ENCODE measurements around the gene FRMD4A.
A peak's percentile ranks its signal among the peaks of the same experiment; 100 is the strongest.

Gene FRMD4A

DNA sequence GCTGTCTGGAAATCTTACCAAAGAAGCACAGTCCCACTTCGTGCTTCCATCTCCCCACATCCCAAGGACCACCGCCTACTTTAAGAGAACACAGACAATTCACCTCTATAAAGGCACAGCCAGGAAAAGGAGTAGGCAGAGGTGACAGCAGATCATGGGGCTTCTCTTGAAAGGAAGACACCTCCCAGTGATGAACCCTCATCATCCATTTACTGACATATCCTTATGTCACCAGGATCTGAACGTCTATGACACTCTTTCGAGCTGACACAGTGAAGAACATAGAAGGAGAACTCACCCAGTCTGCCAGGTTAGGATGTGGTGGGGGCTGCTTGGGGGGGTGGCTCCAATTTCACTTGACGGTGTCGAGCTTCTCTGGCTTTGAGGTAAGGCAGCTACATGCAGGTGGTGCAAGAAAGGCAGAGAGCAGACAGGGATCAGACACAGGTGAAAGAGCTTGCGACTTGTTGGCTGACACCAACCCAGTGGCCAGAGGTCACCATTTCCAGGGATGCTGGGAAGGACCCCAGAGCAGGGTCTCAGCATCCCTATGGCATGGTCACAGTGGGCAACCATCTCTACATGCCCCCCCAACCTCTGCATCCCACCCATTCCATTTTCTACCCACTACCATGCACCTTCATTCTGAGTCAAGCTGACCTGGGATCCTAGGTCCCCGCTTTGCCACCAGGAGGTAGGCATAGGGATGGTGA lies 676.5 kb downstream of the FRMD4A start:
- DNase-seq: no peak

DNA sequence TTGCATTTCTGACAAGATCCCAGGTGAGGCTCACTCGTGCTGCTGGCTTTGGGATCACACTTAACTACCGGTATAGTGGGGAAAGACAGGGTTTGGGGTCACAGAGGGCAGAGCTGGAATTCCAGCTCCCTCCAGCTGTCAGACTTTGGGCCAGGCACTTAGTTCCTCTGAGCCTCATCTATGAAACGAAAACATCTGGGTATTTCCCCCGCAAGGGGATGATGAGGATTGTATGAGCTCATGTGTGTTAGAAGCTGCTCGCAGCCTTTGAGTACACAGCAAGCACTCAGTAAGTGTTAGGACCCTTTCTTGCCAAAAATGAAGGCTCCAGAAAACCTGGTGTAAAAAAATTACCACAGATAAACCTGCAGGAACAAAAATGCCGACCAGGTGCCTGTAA lies 677.9 kb downstream of the FRMD4A start:
- DNase-seq: no peak

DNA sequence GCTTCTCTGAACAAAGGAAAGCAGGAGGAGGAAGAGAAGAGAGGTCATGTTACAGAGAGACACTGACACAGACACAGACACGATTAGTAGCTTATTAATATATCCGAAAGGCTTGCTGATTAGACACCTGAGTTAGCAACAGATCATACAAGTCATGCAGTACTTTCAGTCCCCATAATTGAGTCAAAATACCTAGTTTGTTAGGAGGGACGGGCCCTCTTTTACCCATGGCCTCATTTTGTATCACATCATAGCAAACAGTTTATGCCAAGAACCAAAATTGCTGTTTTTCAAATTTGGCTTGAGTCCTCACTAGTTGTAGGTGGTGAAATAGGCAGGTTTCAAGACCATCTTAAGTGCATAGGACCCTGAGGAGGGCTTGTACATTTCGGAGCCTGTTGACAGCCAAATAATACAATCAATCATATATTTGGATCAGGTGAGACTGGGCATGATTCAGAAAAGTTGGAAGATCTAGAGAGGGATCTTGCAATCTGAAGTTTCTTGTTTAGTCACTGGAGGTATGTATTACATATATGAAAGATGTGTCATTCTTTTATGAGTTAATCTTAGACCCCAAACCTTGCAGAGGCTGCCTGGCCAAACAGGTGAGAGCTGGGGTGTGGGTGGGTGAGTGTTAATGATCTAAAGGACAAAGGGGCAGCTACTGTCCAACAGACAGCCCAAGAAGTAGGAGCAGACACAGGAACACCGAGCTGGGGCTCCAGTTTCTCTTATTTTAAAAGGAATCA lies 678.6 kb downstream of the FRMD4A start:
- DNase-seq: no peak

DNA sequence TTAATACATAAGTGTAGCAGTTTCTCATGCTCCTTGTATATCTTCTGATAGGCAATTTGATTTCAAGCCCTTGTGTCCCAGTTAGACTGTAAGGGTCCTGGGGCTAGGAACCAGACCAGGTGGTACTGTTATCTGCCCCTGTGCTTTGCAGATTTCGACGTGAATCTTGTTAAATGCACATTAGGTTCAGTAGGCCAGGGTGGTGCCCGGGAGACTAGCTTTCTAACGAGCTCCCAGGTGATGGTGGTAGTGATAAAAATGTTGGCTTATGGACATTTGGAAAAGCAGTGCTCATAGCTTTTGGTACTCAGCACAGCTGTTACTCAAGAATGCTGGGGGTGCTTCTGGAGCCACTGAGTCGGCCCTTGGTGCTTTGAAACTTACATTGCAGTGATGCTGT lies 679.8 kb downstream of the FRMD4A start:
- no peak for DNase-seq

DNA sequence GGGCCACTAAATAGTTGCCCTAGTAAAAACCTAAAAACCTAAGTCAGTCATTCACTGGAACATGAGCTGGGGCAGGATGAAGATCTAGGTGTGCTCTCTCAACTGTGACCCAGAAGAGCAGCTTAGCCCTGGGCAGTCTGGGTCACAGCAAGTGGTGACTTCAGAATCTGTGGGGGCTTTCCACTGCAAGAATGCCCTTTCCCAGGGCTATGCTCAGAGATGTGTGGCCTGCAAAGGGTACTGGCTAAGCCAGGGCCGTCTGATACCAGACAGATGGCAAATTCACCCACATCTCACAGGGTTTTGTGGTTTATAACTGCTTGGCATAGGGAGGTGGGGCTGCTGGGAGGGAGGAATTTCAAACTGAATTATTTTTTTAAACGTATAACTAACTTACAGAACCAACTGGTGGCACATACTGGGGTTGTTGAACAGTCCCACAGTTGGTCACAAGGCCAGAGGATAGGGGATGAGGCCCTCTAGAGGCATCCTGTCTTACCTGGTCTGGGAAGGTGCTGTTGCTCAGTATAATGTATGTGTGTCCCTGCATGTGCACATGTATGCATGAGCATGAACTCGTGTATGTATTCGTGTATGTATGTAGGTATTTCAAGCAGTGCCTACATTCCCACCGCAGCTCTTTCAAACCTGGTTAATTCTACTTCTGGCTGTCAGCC lies 680.7 kb downstream of the FRMD4A start:
- no peak for DNase-seq

DNA sequence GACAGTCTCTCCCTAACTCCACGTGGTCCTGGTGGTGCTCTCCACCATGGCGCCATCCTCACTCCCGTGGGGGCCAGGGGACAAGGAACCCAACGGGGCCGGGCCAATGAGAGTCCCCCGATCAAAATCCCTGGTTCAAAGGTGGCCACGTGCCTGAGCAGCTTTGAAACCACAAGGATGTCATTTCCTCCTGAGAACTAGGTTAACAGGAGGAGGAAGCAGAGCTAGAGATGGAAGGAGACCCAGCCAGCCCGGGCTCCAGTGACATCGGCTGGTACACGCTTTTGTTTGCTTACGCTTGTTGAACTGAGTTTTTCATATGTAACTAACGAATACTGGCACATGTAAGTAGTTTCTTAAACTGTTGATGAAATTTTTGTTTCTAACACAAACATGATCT lies 682.3 kb downstream of the FRMD4A start:
- no peak for DNase-seq

DNA sequence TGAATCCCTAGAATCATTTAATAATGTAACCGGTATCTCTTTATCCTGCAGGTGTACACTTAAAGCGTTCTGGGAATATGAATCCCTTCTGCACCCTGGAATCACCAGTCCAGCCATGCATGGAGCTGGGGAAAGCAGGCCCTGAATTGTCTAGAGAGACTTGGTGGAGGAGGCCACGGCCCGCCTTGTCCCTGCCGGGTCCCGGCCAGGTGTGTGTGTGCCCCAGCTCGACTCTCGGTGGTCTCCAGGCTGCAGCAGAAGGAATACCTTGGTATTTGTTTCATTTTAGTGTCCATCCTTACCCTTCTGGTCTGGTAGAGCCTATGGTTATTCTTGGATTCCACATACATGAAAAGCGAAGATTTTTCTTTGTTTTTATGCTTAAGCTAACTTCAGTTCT lies 685.9 kb downstream of the FRMD4A start:
- DNase-seq: no peak

DNA sequence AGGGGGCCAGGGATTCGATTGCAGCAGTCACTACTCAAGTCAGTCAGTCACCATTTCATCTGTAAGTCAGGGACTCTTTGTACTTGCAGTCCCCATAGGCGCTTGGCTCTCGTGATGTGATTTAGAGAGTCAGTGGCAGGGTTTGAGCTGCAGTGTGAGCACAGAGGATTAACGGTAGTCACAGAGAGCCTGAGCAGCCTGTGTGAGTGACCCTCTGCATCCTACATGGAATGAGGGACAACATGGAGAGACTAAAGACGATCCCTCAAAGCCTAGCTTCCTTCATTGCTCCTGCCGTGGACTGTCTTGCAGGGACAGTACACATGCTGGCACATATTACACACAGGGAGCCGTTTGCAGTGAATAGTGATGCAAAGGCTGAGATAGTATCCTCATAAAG lies 687.7 kb downstream of the FRMD4A start:
- DNase-seq: no peak

DNA sequence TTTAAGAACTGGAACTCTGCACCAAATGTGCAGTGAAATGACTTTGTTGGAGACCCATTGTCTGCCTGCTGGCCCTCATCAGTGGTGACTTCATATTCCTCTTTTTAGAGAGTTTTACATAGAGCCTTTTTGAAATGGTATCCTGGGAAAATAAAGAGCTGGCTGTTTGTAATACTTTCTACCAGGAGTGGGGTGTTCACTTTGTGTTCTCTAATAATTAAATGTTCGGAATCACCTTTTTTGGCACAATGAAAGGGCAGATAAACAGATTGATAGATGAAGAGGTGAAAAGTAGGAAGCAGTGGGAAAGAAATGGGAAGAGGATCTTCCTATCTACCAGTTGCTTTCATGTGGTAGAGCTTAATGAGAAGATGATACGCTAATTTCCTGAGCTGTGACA lies 688.4 kb downstream of the FRMD4A start:
- no peak for DNase-seq

DNA sequence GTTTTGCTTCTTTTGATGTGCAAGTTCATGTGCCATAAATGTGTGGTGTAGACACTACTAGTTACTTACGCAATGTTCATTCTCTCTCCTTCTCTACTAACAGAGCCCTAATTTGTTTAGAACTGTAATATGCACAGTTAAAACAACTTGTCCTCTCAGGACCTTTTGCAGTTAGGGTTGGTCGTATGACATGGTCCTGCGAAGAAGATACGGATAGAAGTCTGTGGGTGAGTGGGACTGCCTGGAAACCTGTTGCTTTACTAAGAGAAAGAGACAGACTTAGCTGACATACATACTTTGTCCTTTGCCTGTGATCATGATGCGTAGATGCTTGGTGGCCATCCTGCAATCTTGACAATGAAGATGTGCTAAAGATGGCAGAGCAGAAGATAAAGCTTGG lies 692.8 kb downstream of the FRMD4A start:
- DNase-seq: no peak

DNA sequence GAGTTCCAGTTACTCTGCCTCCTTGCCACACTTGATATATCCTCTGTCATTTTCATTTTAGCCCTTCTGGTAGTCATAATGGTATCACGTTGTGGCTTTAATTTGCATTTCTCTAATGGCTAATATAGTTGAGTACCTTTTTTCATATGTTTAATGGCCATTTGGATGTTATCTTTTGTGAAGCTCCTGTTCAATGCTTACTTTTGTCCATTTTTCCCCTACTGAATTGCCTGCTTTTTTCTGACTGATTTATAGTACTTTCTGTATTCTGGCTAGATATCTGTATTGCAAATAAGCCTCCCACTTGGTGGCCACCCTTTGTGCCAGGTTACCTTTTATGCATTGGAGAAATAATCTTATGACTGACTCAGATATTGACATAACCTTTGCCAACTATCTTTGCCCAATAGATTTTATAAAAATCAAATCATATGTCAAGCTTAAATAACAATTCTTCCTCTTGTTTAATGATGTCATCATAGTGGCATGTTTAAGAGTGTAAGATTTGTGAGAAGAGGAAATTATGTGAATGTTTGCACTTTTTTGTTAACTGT lies 693.3 kb downstream of the FRMD4A start:
- no peak for DNase-seq

DNA sequence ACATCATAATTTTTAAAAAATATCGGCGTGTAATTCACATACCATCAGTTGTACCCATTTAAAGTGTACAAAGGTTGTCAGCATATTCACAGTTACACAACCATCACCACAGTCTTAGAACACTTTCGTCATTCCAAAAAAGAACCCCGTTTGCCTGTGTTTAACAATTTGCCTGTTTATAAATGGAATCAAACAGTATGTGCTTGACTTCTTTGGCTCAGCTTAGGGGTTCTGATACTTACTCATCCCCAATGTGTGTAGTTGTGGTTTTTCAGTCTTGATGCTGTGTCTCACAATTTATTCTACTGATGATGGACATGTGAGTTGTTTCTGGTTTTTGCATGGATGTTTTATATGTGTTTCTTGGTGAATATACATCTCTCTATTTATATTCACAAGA lies 693.9 kb downstream of the FRMD4A start:
- no peak for DNase-seq

DNA sequence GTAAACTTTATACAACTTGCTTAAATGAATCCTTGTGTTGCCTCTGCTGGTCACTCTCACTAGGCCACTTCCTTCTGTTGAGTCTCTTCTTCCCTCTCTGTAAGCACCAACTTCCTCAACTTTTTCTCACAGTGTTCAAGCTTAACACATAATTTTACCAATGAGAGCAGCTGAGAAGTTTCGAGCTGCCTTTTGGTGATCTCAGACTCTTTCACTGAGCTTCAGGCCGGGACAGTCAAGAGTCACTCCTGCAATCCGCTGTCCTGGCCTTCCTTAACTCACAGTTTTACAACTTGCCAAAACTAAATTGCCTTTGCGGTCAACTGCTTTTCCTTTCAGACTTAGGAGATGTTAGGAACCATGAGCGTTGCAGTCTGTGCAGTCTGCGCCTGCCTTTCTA lies 696.5 kb downstream of the FRMD4A start:
- peak; percentile 48 for DNase-seq

DNA sequence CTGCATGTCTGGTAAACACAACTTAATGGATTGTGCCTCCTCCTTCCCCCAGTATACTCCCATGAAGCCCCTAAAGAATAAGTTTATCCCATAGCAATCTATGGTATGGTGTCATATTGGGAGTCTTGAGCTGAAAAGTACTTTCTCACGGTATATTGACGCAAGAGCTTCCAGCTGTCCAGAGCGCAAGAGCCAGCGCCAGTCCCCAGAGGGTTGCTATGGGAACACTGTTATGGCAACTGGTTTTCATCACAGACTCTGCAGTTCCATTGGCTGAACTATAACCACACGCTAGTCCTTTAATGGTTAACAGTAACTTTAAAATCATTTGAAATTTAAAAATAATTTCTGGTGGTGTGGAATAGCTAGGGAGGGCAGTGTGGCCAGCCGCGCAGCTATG lies 697.0 kb downstream of the FRMD4A start:
- DNase-seq: peak; percentile 90

DNA sequence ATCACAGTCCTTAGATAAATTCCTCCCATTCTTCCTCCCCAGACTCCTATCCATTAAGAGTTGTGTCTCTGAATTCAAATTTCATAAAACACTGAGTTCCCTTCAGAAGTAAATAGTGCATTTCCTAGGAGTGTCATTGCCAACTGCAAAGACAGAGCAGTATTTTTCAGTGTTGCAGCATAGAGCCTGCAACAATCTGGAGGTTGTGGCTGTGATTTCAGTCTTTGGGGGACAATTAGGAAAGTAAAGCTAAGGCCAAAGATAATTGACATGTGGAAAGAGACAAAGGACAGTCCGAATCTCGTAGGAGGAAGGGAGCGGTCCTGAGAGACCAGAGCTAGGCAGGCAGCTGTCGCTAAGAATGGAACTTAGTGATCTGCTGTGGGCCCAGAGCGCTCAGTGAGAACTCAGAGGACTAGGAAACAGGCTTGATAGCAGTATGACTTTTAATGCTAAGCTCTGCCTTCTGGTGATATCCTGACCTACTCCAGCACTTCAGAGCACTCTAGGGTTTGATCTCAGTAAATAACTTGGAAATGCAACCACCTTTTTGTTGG lies 697.8 kb downstream of the FRMD4A start:
- DNase-seq: no peak

DNA sequence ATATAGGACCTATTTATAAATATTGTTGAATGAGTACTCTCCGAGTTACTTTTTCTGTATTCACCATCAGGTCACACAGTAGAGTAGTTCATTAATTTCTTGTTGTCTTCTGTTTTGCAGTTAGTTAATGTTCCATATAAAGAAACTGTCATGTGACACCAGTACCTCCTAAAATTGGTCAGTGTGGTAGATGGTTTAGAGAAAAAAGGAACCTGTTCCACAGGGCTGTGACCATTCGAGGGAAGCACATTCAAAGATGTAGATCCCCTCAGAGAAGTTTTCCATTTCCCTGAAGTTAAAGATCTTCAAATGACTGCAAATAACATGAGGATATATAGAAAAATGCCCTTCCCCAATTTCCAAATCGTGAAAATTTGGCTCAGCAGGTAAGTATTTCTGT lies 698.3 kb downstream of the FRMD4A start:
- DNase-seq: no peak

DNA sequence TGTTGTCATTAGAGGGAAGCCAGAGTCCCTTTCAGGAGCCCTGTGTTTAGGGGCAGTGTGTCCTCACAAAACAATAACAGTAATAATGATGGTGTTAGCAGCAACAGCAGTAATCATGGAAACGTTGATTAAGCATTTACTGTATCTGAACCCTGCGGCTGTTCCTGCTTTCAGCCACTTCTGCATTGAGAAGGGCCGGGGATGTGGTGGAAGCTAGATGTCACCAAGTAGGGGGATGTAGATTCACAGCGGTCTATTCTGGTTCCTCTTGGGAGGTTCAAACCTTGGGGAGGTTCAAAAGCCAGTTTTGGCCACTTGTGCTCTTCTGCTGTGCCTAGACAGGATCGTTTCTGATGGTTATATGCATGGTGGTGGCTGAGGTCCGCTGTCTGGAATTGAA lies 699.1 kb downstream of the FRMD4A start:
- no peak for DNase-seq

DNA sequence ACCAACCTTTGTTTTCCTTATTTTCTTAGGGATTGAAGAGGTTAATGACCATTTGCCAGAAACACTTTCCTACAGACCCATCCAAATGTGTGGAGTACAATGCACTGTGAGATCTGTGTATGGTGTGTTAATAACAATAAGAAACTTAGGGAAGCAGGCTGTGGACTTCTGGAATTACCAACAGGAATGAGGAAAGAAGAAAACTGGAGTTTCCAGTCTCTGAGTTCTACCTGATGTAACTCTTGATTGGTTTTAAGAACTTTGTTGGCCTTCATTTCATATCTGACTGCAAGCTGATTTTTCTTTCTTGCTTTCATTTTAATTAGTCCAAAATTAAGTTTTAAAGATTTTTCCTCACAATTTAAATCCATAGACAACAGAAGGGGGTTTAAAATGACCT lies 700.5 kb downstream of the FRMD4A start:
- no peak for DNase-seq

DNA sequence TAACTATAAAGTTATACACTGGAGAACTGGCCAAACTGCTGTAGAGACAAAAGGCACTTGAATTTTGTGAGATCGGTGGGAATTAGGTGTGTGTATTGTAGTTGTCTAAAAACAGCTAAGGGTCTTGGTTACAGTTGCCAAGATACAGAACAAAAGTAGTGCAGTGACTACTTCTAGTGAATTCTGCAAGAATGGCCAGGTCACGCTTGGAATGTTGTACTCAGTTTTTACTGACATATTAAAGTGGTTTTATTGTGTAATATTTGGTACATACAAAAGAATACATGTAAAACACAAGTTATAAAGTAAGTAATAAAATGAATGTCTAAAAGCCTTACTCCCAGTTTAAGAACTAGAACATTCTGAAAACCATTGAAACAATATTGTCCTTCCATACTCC lies 701.6 kb downstream of the FRMD4A start:
- DNase-seq: no peak

DNA sequence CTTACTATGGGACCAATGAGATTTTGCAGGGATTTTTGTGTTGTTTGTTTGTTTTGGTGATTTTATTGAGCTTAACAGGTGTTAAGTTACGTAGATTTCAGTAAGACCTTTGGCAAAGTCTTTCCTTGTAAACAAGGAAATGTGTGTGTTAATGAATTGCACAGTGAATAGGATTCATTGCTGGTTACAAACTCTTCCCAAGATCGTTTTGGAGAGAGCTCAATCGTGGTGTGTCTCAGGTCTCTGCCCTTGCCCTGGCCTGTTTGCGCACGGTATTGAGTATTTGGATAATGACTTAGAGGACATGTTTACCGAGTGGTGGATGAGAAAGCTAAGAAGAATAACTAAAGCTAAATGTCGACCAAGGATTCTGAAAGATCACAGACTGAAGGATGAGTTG lies 702.1 kb downstream of the FRMD4A start:
- no peak for DNase-seq

DNA sequence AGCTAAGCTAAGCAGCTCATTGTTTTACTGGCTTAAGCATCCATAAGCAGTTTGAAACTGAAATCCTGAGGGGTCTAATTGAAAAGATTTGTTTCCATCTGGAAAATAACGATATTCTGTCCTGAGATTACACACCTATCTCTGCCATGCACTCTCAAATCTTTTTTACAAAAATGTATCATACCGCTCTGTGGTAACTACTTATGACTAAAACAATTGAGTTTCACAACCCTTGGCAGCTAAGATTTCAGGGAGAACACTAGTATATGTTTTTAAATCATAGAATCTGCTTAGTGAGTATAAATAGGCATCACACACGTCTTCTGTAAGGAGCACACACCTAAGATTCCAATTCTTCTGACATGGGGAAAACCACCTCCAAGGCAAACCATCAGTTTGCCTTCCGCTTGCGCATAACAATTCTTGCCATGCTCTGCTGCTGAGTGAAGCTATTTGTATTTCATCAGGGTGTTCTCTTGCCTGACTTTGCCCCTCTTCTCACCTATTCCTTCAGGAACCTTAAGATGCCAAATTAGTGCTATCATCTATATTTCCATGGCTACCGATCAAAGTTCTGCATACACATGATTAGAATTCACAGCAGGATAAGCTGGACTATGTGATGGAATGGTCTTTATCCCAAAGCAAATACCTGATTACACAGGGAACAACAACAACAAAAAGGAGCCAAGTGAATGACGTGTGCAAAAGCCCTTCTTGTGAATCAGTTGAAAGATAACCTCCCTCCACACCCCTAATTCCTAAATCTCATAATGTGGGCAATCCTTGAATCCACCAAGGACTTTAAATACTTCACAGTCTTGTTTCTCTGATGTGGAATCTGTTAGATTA lies 703.0 kb downstream of the FRMD4A start:
- DNase-seq: no peak

DNA sequence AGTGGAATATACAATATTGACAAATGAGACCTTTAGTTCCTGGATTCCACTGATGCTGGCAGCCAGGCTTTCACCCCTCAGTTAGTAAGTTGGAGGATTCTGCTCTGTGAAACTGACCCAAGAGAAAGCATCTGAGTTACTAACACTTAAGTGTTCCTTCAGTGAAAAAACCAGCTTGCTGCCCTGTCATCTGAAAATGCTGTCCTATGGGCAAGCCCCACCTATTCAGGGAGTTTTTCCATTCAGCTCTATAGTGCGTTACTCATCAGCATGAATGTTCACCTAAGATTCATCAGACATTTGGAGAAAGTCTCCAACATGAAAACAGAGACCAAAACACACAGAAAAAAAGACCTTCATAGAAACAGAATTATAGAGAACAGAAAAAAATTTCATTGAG lies 706.1 kb downstream of the FRMD4A start:
- DNase-seq: no peak

DNA sequence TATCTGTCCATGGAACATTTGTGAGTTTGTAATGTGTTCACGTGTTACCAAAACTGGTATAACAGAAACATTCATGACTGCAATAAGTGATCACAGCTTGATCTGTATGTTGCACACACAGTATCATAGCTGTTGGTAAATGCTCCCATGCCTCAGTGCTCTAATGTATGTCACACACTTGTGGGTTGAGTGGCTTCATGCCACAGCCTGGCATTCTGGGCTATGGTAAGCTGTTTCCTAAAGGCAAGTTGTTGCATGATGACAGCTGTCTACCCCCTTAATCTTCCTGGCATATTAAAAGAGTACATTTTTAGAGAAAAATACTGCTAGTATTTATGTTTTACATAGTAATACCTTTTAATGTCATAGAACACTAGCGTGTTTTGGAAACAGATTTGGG lies 708.8 kb downstream of the FRMD4A start:
- DNase-seq: no peak

Data from fibroblast of upper back skin (primary cell).